ENCODE data around the gene NNT. TPM values are rescaled to one million over a fixed set of nuclear protein-coding genes. Genes with fewer than 3 reads are reported as not detected.

The NNT gene
- total and polyA plus RNA-seq, 2 of the 13 experiments (the other 11 are each of a cell fraction or from before 2014, with no cell fraction given): 21.1 to 58.0 TPM

DNA sequence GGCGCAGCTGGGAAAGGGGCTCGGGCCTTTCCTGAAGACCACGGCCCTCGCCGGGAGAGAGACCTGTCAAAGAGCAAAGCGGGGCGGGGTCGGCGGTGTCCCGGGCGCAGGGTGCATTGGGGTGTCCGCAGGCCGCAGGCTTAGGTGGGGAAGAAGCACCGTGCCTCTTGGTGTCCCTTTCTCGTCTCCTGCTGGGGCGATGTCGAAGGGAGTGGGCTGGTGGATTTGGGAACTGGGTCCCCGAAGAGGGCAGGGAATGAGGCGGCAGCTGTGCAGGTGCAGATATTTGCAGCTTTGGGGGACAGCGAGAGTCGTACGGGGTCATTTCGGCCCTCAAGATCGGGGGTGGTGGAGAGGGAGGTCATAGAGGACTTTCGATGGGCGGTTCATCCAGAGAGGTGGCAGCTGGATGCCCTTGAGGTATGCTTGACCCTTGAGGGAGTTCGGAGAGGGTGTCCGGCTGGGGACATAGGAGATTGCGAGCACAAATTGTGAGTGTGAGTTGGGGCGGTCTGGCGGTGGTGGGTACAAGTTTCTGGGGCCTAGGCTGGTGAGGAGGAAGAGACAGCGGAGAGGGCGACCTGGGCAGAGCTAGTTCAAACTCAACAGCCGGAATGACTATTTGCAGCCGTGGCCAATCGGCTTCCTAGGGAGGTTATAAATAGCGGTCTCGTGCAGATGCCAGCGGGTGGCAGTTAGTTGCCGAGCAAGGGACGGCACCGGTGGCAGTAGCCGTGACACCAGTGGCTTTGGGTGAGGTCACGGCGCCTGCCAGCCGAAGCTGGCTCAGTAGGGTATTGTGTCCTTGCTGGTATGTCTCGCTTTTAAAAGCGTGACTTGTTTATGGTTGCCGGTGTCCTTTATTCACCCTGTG is 601 bp downstream of the NNT start (continued):
- TF ChIP-seq HNRNPL (IDR thresholded peaks at IDR 0.05; ENCODE audit: low read depth, low read length) (peak; percentile 83), ZNF343 (CRISPR knock-in tag; IDR thresholded peaks at IDR 0.05) (no peak; the same call in 1 of the 2 replicates), ZNF326 (CRISPR knock-in tag; IDR thresholded peaks at IDR 0.05; ENCODE audit: borderline replicate concordance) (no peak), ZFP36L2 (CRISPR knock-in tag; IDR thresholded peaks at IDR 0.05) (no peak), BRCA1 (CRISPR knock-in tag; IDR thresholded peaks at IDR 0.05) (no peak), BCL6 (CRISPR knock-in tag; IDR thresholded peaks at IDR 0.05) (no peak), ZNF709 (CRISPR knock-in tag; IDR thresholded peaks at IDR 0.05) (no peak), HNRNPH1 (optimal IDR thresholded peaks at IDR 0.05; ENCODE audit: low read depth, low read length) (no peak), ZSCAN21 (CRISPR knock-in tag; IDR thresholded peaks at IDR 0.05; ENCODE audit: borderline replicate concordance) (peak; percentile 7; the same call in 1 of the 2 replicates), ZNF143 (CRISPR knock-in tag; IDR thresholded peaks at IDR 0.05) (no peak), SYNCRIP (IDR thresholded peaks at IDR 0.05; ENCODE audit: insufficient read depth, low read depth, low read length) (no peak), GTF3A (CRISPR knock-in tag; conservative IDR thresholded peaks at IDR 0.05) (no peak), HNRNPK (IDR thresholded peaks at IDR 0.05; ENCODE audit: low read depth, low read length, poor library complexity, severe bottlenecking) (no peak), ZFY (CRISPR knock-in tag; IDR thresholded peaks at IDR 0.05) (peak; percentile 58), SRF (IDR thresholded peaks at IDR 0.05; ENCODE audit: low read depth, low read length) (no peak), MEIS1 (CRISPR knock-in tag; IDR thresholded peaks at IDR 0.05; ENCODE audit: borderline replicate concordance) (no peak), HNRNPLL (IDR thresholded peaks at IDR 0.05; ENCODE audit: low read depth, low read length, poor library complexity, severe bottlenecking) (peak; percentile 37), HMGA1 (CRISPR knock-in tag; conservative IDR thresholded peaks at IDR 0.05) (no peak), ZEB1 (IDR thresholded peaks at IDR 0.05; ENCODE audit: insufficient replicate concordance, low read depth) (no peak), HES4 (CRISPR knock-in tag; IDR thresholded peaks at IDR 0.05; ENCODE audit: borderline replicate concordance) (no peak), RFX5 (IDR thresholded peaks at IDR 0.05; ENCODE audit: low read depth, low read length) (no peak)
- TF ChIP-seq, protein P1, sequence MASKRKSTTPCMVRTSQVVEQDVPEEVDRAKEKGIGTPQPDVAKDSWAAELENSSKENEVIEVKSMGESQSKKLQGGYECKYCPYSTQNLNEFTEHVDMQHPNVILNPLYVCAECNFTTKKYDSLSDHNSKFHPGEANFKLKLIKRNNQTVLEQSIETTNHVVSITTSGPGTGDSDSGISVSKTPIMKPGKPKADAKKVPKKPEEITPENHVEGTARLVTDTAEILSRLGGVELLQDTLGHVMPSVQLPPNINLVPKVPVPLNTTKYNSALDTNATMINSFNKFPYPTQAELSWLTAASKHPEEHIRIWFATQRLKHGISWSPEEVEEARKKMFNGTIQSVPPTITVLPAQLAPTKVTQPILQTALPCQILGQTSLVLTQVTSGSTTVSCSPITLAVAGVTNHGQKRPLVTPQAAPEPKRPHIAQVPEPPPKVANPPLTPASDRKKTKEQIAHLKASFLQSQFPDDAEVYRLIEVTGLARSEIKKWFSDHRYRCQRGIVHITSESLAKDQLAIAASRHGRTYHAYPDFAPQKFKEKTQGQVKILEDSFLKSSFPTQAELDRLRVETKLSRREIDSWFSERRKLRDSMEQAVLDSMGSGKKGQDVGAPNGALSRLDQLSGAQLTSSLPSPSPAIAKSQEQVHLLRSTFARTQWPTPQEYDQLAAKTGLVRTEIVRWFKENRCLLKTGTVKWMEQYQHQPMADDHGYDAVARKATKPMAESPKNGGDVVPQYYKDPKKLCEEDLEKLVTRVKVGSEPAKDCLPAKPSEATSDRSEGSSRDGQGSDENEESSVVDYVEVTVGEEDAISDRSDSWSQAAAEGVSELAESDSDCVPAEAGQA (IDR thresholded peaks at IDR 0.05; ENCODE audit: low read depth): no peak
- TF ChIP-seq, protein P1 (CRISPR knock-in tag; IDR thresholded peaks at IDR 0.05; ENCODE audit: borderline replicate concordance): no peak
- TF ChIP-seq, protein P2, sequence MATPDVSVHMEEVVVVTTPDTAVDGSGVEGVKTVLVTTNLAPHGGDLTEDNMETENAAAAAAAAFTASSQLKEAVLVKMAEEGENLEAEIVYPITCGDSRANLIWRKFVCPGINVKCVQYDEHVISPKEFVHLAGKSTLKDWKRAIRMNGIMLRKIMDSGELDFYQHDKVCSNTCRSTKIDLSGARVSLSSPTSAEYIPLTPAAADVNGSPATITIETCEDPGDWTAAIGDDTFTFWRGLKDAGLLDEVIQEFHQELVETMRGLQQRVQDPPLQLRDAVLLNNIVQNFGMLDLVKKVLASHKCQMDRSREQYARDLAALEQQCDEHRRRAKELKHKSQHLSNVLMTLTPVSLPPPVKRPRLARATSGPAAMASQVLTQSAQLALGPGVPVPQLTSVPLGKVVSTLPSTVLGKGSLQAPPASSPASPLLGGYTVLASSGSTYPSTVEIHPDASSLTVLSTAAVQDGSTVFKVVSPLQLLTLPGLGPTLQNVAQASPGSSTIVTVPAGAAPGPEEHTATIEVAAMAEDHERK (CRISPR knock-in tag; IDR thresholded peaks at IDR 0.05; ENCODE audit: low read depth): no peak

Measured in HepG2 (cell line).